Lower leg skin (tissue), 4 donors: ENCODE data around the gene TMEM9B. TPM values are rescaled to one million over a fixed set of nuclear protein-coding genes. Genes with fewer than 3 reads are reported as not detected.

Source experiments
- DNase-seq, 2 donors: peaks; one replicate each; pipeline ENCODE4 v3.0.0-alpha.2; 2019; ENCODE audit warnings: low spot score in 2 of 2
- H3K4me3 ChIP-seq: fragments of 200-600 bp; sonication (generic); 2 replicates; pipeline ENCODE4 v1.5.1; 2017; ENCODE audit warnings: mild to moderate bottlenecking, low read depth; ENCODE audit not compliant: poor library complexity, severe bottlenecking
- CTCF ChIP-seq, 3 donors: fragments of 450-650 bp; IDR thresholded peaks; one replicate each; pipeline ENCODE4 v1.5.1; 2016; ENCODE audit warnings: antibody characterized with exemption in 3 of 3, mild to moderate bottlenecking in 3 of 3, moderate library complexity in 2 of 3
- POLR2A ChIP-seq, 2 donors: fragments of 450-650 bp; IDR thresholded peaks; one replicate each; pipeline ENCODE4 v1.6.1; 2016 to 2017; ENCODE audit warnings: antibody characterized with exemption in 2 of 2, mild to moderate bottlenecking in 1 of 2, moderate library complexity in 1 of 2
- WGBS, 2 donors: methylation state at CpG; one replicate each; pipeline ENCODE4 v1.1.5; 2018; 5-methylcytosine and 5-hydroxymethylcytosine counted together
- intact Hi-C: fragments of 100-400 bp; cut with DNase I; formaldehyde crosslinking; loops from one replicate; pipeline ENCODE4 v1.15.0; 2023; ENCODE audit warnings: low total_unique reads
- total RNA-seq, 4 donors: library from RNA; depleted of rRNA; stranded (reverse); fragments of >200 nt; gene quantifications; one replicate each; pipeline ENCODE4 v1.1.0, GENCODE V29; 2016

TMEM9B gene
- total RNA-seq, 4 donors from 2014 or later, result 40.4 to 54.7 (median 48.0) TPM

- H3K4me3 ChIP-seq, result no peak overlapping the region
- no peak for DNase-seq
- intact Hi-C loops, result no loop called here
- TF ChIP-seq CTCF (IDR thresholded peaks at IDR 0.05), result no peak
- no peak for TF ChIP-seq POLR2A (IDR thresholded peaks at IDR 0.05)
These were observed 56.1 kb downstream of the TMEM9B start for GRCh38 chr11:8908099-8908498.

- WGBS, 2 donors, result 80 to 93% methylated on average over 1 of the region's 1 CpG
- intact Hi-C loops, result no loop called here
- no peak for TF ChIP-seq POLR2A (IDR thresholded peaks at IDR 0.05)
- TF ChIP-seq CTCF (IDR thresholded peaks at IDR 0.05), result no peak
- no peak overlapping the region for H3K4me3 ChIP-seq
- DNase-seq, result no peak
These were observed 57.1 kb downstream of the TMEM9B start for GRCh38 chr11:8907116-8907515.

- DNase-seq, result no peak
- TF ChIP-seq POLR2A (IDR thresholded peaks at IDR 0.05) (no peak), CTCF (IDR thresholded peaks at IDR 0.05) (no peak)
- intact Hi-C loops, result no loop called here
- H3K4me3 ChIP-seq, result no peak overlapping the region
- WGBS, 2 donors, result 34 to 37% methylated on average over 5 of the region's 5 CpGs
These were observed 58.6 kb downstream of the TMEM9B start for GRCh38 chr11:8905528-8906165.

GRCh38 chr11:8899119-8899753 is 65.0 kb downstream of the TMEM9B start:
- H3K4me3 ChIP-seq, result no peak overlapping the region
- no peak for TF ChIP-seq POLR2A (IDR thresholded peaks at IDR 0.05)
- no peak for DNase-seq
- intact Hi-C loops, result no loop called here

Other genes starting within 250 kb of the TMEM9B start
- gene AKIP1, start 53.3 kb downstream of the TMEM9B start, total RNA-seq, result 10 to 100 TPM; 10.1 to 18.6 (median 13.6) TPM
- gene C11orf16, start 31.5 kb downstream of the TMEM9B start, total RNA-seq, result not detected
- not detected for gene ASCL3, start 21.4 kb downstream of the TMEM9B start, total RNA-seq
- gene NRIP3, start 39.6 kb upstream of the TMEM9B start, total RNA-seq, result 10 to 100 TPM in 1 of 4 donors, 1 to 10 TPM in 3; 1.3 to 15.6 (median 1.9) TPM
- 10 to 100 TPM in 2 of 4 donors, 1 to 10 TPM in 2; 4.4 to 17.3 (median 10.3) TPM for gene SCUBE2, start 127.2 kb upstream of the TMEM9B start, total RNA-seq